Ishikawa (cell line): ENCODE measurements around the gene DUSP18.

Experiments
- CEBPB ChIP-seq: IDR thresholded peaks from 2 replicates; pipeline ENCODE4 v1.6.1; 2012
- CREB1 ChIP-seq: IDR thresholded peaks from 2 replicates; pipeline ENCODE4 v1.6.1; 2012; ENCODE audit warnings: low read depth
- EGR1 ChIP-seq: IDR thresholded peaks from 2 replicates; pipeline ENCODE4 v1.6.1; 2012
- EP300 ChIP-seq: IDR thresholded peaks from 2 replicates; pipeline ENCODE4 v1.6.1; 2012; ENCODE audit warnings: borderline replicate concordance
- FOXM1 ChIP-seq: IDR thresholded peaks from 2 replicates; pipeline ENCODE4 v1.6.1; 2012; ENCODE audit warnings: low read depth, borderline replicate concordance
- NFIC ChIP-seq: IDR thresholded peaks from 2 replicates; pipeline ENCODE4 v1.6.1; 2012
- RAD21 ChIP-seq: IDR thresholded peaks from 2 replicates; pipeline ENCODE4 v1.6.1; 2012; ENCODE audit warnings: low read depth
- TAF1 ChIP-seq: IDR thresholded peaks from 2 replicates; pipeline ENCODE4 v1.6.1; 2012; ENCODE audit warnings: low read depth, mild to moderate bottlenecking
- TCF12 ChIP-seq: IDR thresholded peaks from 2 replicates; pipeline ENCODE4 v1.6.1; 2012; ENCODE audit warnings: low read depth
- TEAD4 ChIP-seq: IDR thresholded peaks from 2 replicates; pipeline ENCODE4 v1.6.1; 2012
- YY1 ChIP-seq: IDR thresholded peaks from 2 replicates; pipeline ENCODE4 v1.6.1; 2012; ENCODE audit warnings: low read depth
- ZBTB7A ChIP-seq: IDR thresholded peaks from 2 replicates; pipeline ENCODE4 v1.6.1; 2012; ENCODE audit warnings: low read depth
- TF ChIP-seq, protein P1 (sequence below): IDR thresholded peaks from 2 replicates; pipeline ENCODE4 v1.6.1; 2012
- TF ChIP-seq, protein P2 (sequence below): IDR thresholded peaks from 2 replicates; pipeline ENCODE4 v1.6.1; 2012
- TF ChIP-seq, protein P3 (sequence below): IDR thresholded peaks from 2 replicates; pipeline ENCODE4 v1.6.1; 2012; ENCODE audit warnings: low read depth, mild to moderate bottlenecking

Gene DUSP18

DNA sequence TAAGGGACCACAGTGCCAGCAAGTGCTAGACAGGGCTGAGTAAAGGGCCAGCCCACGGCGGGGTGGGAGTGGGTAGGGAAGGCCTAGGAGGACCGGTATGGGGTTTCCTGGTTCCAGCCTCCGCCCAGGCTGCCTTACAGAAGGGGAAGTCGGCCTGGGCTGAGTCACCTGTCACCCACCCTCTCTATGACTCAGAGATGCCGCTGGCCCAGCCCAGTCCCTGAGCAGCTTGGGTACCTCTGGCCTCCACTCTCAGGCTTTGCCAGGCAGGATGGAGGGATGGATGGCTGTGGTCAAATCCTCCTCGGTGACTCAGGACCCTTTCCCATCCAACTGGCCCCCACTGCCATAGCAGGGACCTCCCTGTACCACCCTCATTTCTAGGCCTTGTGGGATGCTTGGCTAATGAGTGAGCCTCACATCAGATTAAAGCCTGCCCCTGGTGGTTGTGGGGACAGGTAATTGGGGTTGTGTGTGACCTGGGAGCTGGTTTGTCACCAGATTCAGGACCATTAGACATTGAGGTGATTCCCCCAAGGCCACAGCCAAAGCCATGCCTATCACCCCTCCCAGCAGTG, 18.2 kb downstream of the DUSP18 start:
- TF ChIP-seq FOXM1 = no peak
- no peak for TF ChIP-seq CEBPB
- TF ChIP-seq, protein P1, sequence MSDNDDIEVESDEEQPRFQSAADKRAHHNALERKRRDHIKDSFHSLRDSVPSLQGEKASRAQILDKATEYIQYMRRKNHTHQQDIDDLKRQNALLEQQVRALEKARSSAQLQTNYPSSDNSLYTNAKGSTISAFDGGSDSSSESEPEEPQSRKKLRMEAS = no peak
- TF ChIP-seq TEAD4 = no peak
- no peak for TF ChIP-seq YY1
- no peak for TF ChIP-seq RAD21
- no peak for TF ChIP-seq CREB1
- TF ChIP-seq, protein P2, sequence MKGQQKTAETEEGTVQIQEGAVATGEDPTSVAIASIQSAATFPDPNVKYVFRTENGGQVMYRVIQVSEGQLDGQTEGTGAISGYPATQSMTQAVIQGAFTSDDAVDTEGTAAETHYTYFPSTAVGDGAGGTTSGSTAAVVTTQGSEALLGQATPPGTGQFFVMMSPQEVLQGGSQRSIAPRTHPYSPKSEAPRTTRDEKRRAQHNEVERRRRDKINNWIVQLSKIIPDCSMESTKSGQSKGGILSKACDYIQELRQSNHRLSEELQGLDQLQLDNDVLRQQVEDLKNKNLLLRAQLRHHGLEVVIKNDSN = no peak
- TF ChIP-seq NFIC = no peak
- TF ChIP-seq TAF1 = no peak
- TF ChIP-seq, protein P3, sequence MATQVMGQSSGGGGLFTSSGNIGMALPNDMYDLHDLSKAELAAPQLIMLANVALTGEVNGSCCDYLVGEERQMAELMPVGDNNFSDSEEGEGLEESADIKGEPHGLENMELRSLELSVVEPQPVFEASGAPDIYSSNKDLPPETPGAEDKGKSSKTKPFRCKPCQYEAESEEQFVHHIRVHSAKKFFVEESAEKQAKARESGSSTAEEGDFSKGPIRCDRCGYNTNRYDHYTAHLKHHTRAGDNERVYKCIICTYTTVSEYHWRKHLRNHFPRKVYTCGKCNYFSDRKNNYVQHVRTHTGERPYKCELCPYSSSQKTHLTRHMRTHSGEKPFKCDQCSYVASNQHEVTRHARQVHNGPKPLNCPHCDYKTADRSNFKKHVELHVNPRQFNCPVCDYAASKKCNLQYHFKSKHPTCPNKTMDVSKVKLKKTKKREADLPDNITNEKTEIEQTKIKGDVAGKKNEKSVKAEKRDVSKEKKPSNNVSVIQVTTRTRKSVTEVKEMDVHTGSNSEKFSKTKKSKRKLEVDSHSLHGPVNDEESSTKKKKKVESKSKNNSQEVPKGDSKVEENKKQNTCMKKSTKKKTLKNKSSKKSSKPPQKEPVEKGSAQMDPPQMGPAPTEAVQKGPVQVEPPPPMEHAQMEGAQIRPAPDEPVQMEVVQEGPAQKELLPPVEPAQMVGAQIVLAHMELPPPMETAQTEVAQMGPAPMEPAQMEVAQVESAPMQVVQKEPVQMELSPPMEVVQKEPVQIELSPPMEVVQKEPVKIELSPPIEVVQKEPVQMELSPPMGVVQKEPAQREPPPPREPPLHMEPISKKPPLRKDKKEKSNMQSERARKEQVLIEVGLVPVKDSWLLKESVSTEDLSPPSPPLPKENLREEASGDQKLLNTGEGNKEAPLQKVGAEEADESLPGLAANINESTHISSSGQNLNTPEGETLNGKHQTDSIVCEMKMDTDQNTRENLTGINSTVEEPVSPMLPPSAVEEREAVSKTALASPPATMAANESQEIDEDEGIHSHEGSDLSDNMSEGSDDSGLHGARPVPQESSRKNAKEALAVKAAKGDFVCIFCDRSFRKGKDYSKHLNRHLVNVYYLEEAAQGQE = no peak
- TF ChIP-seq EP300 = no peak
- no peak for TF ChIP-seq TCF12
- TF ChIP-seq ZBTB7A = no peak
- no peak for TF ChIP-seq EGR1

DNA sequence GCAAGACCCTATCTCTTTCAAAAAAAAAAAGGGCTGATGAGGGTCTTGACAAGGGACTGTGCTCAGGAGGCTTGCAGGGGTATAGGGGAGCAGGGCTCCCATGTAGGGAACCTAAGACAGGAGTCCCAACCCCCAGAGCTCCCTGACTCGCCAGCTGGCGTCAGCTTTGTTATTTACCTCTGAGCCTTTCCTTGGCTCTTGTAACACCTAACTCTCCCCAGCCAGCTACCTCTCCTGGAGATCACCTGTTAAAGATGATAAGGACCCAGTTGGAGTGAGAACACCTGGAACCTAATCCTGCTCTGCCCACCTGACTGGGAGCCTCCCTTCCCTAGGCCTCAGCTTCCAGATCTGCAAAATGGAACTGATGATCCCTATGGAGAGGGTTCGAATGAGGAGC, 18.9 kb downstream of the DUSP18 start:
- no peak for TF ChIP-seq TAF1
- TF ChIP-seq, protein P2 = no peak

DNA sequence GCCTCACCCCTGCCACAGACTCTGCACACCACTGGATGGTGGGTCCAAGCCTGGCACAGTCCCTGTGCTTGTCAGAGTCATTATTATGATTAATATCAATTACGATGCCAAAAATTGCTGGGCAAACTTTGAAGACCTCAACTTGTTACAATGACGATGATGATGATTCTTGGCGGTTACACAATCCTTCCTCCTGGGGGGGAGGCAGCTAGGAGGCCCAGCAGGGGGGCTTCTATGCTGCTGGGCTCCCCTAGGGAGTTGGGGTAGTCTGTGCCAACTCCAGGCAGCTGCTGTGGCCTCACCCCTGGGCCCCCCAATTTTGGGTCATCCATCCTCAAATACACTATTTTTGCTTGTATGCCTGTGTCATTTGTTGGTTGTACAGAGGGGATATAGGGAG, 20.1 kb downstream of the DUSP18 start:
- TF ChIP-seq YY1 = no peak
- TF ChIP-seq EGR1 = no peak
- TF ChIP-seq, protein P3 = no peak
- no peak for TF ChIP-seq EP300
- no peak for TF ChIP-seq TEAD4
- no peak for TF ChIP-seq CEBPB
- TF ChIP-seq, protein P1 = no peak
- TF ChIP-seq TCF12 = no peak
- TF ChIP-seq FOXM1 = no peak
- TF ChIP-seq NFIC = no peak
- TF ChIP-seq RAD21 = no peak
- TF ChIP-seq, protein P2 = no peak

DNA sequence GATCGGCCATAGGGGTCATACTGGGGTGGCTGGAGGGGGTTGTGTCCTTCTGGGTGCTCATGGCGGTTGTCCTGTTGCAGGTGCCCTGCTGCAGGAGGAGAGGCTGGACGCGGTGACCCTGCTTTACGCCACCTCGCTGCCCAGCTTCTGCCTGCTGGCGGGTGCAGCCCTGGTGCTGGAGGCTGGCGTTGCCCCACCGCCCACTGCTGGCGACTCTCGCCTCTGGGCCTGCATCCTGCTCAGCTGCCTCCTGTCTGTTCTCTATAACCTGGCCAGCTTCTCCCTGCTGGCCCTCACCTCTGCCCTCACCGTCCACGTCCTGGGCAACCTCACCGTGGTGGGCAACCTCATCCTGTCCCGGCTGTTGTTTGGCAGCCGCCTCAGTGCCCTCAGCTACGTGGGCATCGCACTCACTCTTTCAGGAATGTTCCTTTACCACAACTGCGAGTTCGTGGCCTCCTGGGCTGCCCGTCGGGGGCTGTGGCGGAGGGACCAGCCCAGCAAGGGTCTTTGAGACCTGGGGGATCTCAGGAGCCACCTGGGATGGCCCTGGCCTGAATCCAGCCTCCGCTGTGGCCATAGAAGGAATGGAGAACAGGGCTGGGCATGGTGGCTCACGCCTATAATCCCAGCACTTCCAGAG, 21.0 kb downstream of the DUSP18 start:
- no peak for TF ChIP-seq ZBTB7A
- no peak for TF ChIP-seq YY1
- TF ChIP-seq, protein P2 = no peak
- TF ChIP-seq TEAD4 = no peak
- no peak for TF ChIP-seq EGR1
- no peak for TF ChIP-seq RAD21
- TF ChIP-seq, protein P1 = no peak
- TF ChIP-seq, protein P3 = no peak
- no peak for TF ChIP-seq EP300
- TF ChIP-seq CREB1 = no peak
- no peak for TF ChIP-seq TCF12
- TF ChIP-seq TAF1 = no peak
- TF ChIP-seq FOXM1 = no peak
- no peak for TF ChIP-seq CEBPB
- TF ChIP-seq NFIC = no peak
